ENCODE results near the gene RACK1.
"Not testable (repeated sequence)": the region's sequence is repeated elsewhere in the genome, so short reads cannot be mapped to it uniquely, and the experiment has no call there.

Gene RACK1

DNA sequence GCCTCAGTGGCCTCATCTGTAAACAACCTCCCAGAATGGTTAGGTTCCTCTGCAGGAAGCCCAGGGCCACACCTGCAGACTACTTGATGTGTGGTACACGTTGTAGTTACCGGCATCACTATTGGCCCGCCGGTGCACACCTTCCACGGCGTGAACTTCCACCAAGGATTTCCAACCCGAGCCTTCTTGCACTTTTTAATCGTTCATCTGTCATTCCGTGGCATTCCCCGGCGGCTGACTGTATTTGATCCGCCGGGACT is 26.0 kb downstream of the RACK1 start:
- peak overlapping the region; percentile 24 for H3K4me3 ChIP-seq (ENCODE audit: low read length)
- whole genome bisulfite sequencing (ENCODE audit: extremely low coverage, insufficient coverage, low lambda C conversion rate) = no CpG with 5 or more reads among the region's 13 CpGs
- H3K4me2 ChIP-seq (ENCODE audit: low read length) = peak overlapping the region; percentile 82
- no peaks in the 10 kb centered on the region for H3K79me2 ChIP-seq (ENCODE audit: control insufficient read depth, insufficient read depth, low read length)
- no peak overlapping the region for H4K5ac ChIP-seq (ENCODE audit: low read length)
- no peak overlapping the region for H2BK120ac ChIP-seq (ENCODE audit: low read depth, low read length)
- no peak overlapping the region for H3K4ac ChIP-seq (ENCODE audit: low read depth, low read length)
- DNase-seq = no peak
- H3K18ac ChIP-seq (ENCODE audit: low read length) = no peak overlapping the region
- H3K27me3 ChIP-seq (ENCODE audit: insufficient read depth, low read length, poor library complexity) = no peaks in the 10 kb centered on the region
- H3K27ac ChIP-seq (ENCODE audit: low read depth, low read length) = no peak overlapping the region
- H3K56ac ChIP-seq (ENCODE audit: low read length) = no peak overlapping the region
- H3K36me3 ChIP-seq (ENCODE audit: control insufficient read depth, insufficient read depth, low read length) = no peaks in the 10 kb centered on the region
- no peak overlapping the region for H4K8ac ChIP-seq (ENCODE audit: low read depth, low read length)
- H2BK5ac ChIP-seq (ENCODE audit: low read length) = no peak overlapping the region
- H3K4me1 ChIP-seq (ENCODE audit: control insufficient read depth, low read depth, low read length) = peaks cover 1% of the 10 kb centered on the region
- no peak overlapping the region for H2BK15ac ChIP-seq (replicated peaks; ENCODE audit: low read depth)
- no peaks in the 10 kb centered on the region for H3K79me1 ChIP-seq (ENCODE audit: low read length)
- peak overlapping the region; percentile 33 for H3K9ac ChIP-seq (ENCODE audit: low read length)
- no peak overlapping the region for H3K23ac ChIP-seq (ENCODE audit: low read length)
- H2AK5ac ChIP-seq (ENCODE audit: low read length) = no peak overlapping the region

DNA sequence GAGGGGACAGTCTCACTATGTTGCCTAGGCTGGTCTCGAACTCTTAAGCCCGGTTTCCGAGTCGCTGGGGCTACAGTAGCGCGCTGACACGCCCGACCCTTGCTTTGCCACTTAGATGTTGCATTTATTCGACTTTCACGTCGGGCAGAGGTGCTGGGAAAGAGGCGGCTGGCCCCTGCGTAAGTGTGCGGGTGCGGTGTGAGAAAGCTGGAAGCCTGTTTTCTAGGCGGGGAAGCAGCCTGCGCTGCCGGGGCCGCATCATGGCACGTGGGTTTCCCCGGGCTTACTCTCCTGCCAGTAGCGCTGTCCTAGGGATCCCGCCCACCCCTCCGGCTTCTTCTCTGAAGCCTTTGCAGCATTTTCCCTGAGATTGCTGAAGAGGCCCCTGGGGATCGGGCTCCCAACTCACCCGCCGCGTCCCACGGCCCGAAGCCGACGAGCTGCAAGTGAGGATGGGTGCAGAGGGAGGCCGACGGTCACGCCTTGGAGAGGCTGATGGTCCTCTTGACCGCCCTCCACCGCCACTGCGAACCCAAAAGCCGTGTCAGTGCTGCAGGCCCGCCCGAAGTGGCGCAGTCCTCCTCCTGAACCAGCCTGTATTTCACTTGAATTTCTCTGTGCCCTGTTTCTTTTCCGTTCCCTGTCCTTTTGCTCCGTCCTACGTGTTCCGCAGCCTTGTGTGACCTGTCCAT is 26.4 kb downstream of the RACK1 start:
- Histone ChIP-seq H3K27ac (ENCODE audit: low read depth, low read length) (no peak overlapping the region), H3K4ac (ENCODE audit: low read depth, low read length) (no peak overlapping the region), H3K4me1 (ENCODE audit: control insufficient read depth, low read depth, low read length) (peaks cover 1% of the 10 kb centered on the region), H3K4me3 (ENCODE audit: low read length) (peak overlapping the region; percentile 24), H4K5ac (ENCODE audit: low read length) (no peak overlapping the region), H3K36me3 (ENCODE audit: control insufficient read depth, insufficient read depth, low read length) (no peaks in the 10 kb centered on the region), H2BK5ac (ENCODE audit: low read length) (no peak overlapping the region), H3K79me1 (ENCODE audit: low read length) (no peaks in the 10 kb centered on the region), H3K4me2 (ENCODE audit: low read length) (peak overlapping the region; percentile 82), H3K27me3 (ENCODE audit: insufficient read depth, low read length, poor library complexity) (no peaks in the 10 kb centered on the region), H4K8ac (ENCODE audit: low read depth, low read length) (no peak overlapping the region), H3K79me2 (ENCODE audit: control insufficient read depth, insufficient read depth, low read length) (no peaks in the 10 kb centered on the region), H3K56ac (ENCODE audit: low read length) (peak overlapping the region; percentile 59), H2BK15ac (replicated peaks; ENCODE audit: low read depth) (no peak overlapping the region), H2AK5ac (ENCODE audit: low read length) (no peak overlapping the region), H2BK120ac (ENCODE audit: low read depth, low read length) (no peak overlapping the region), H3K18ac (ENCODE audit: low read length) (no peak overlapping the region), H3K9ac (ENCODE audit: low read length) (peak overlapping the region; percentile 33), H3K23ac (ENCODE audit: low read length) (no peak overlapping the region)
- DNase-seq = peak; percentile 81
- no CpG with 5 or more reads among the region's 46 CpGs for WGBS (ENCODE audit: extremely low coverage, insufficient coverage, low lambda C conversion rate)

DNA sequence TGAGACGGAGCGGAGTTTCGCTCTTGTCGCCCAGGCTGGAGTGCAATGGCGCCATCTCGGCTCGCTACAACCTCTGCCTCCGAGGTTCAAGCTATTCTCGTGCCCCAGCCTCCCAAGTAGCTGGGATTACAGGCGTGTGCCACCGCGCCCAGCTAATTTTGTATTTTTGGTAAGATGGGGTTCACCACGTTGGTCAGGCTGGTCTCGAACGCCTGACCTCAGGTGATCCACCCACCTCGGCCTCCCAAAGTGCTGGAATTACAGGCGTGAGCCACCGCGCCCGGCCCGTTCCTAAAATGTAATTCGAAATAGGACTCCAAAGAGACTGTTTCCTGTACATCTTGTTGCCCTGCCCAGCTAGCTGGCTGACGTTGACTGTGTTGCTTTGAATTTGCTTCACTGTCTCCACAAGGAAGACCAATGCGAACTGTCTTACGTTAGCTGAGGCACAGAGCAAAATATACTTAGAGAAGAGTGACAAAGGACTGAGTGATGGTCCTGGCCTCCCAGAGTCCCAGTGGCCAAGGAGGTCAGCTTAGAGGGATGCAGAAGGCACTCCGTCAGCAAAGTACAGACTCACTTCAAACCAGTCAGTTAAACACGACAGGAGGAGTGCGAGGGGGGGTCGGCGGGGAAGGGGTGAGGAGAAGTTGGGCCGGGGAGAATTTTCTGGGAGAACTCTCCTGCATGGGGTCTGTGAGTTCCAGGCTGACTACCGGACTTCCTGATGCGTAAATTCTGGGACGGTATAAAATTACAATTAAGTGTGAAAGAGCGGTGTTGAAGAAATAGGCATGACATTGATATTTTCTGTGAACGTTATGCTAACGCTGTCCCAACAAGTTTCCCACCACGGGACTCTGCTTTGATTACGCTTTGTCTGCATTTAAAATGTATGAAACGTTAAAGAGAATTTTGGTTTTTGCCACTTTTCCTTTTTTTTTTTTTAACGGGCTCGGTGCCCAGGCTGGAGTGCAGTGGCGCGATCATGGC is 27.4 kb downstream of the RACK1 start:
- Histone ChIP-seq H3K36me3 (ENCODE audit: control insufficient read depth, insufficient read depth, low read length) (no peaks in the 10 kb centered on the region), H3K4me1 (ENCODE audit: control insufficient read depth, low read depth, low read length) (no peaks in the 10 kb centered on the region), H3K79me1 (ENCODE audit: low read length) (no peaks in the 10 kb centered on the region), H4K5ac (ENCODE audit: low read length) (no peak overlapping the region), H3K18ac (ENCODE audit: low read length) (no peak overlapping the region), H3K79me2 (ENCODE audit: control insufficient read depth, insufficient read depth, low read length) (no peaks in the 10 kb centered on the region), H2BK5ac (ENCODE audit: low read length) (no peak overlapping the region), H2BK120ac (ENCODE audit: low read depth, low read length) (no peak overlapping the region), H3K27ac (ENCODE audit: low read depth, low read length) (no peak overlapping the region), H3K4ac (ENCODE audit: low read depth, low read length) (no peak overlapping the region), H4K8ac (ENCODE audit: low read depth, low read length) (no peak overlapping the region), H3K23ac (ENCODE audit: low read length) (no peak overlapping the region), H3K9ac (ENCODE audit: low read length) (no peak overlapping the region), H2BK15ac (replicated peaks; ENCODE audit: low read depth) (no peak overlapping the region), H3K27me3 (ENCODE audit: insufficient read depth, low read length, poor library complexity) (no peaks in the 10 kb centered on the region), H2AK5ac (ENCODE audit: low read length) (no peak overlapping the region), H3K4me2 (ENCODE audit: low read length) (no peak overlapping the region), H3K4me3 (ENCODE audit: low read length) (no peak overlapping the region), H3K56ac (ENCODE audit: low read length) (no peak overlapping the region)
- no peak for DNase-seq
- WGBS (ENCODE audit: extremely low coverage, insufficient coverage, low lambda C conversion rate) = no CpG with 5 or more reads among the region's 44 CpGs

DNA sequence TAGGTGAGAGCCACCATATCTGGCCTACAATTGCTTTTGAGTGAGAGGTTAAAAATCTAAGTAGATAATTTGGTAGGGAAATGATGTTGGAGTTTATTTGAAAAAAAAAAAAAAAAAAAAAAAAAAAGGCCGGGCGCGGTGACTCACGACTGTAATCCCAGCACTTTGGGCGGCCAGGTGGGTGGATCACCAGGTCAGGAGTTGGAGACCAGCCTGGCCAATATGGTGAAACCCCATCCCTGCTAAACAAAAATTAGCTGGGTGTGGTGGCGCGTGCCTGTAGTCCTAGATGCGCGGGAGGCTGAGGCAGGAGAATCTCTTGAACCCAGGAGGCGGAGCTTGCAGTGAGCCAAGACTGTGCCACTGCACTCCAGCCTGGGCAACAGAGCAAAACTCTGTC is 29.5 kb downstream of the RACK1 start:
- not testable (repeated sequence) for H4K5ac ChIP-seq (ENCODE audit: low read length); H3K4ac ChIP-seq (ENCODE audit: low read depth, low read length); H3K4me3 ChIP-seq (ENCODE audit: low read length); H3K4me1 ChIP-seq (ENCODE audit: control insufficient read depth, low read depth, low read length); H3K36me3 ChIP-seq (ENCODE audit: control insufficient read depth, insufficient read depth, low read length); H3K9ac ChIP-seq (ENCODE audit: low read length); DNase-seq; H3K79me2 ChIP-seq (ENCODE audit: control insufficient read depth, insufficient read depth, low read length); H2BK15ac ChIP-seq (replicated peaks; ENCODE audit: low read depth); H3K23ac ChIP-seq (ENCODE audit: low read length); H3K56ac ChIP-seq (ENCODE audit: low read length); H3K27ac ChIP-seq (ENCODE audit: low read depth, low read length); H3K4me2 ChIP-seq (ENCODE audit: low read length); H3K27me3 ChIP-seq (ENCODE audit: insufficient read depth, low read length, poor library complexity); H2BK5ac ChIP-seq (ENCODE audit: low read length); H2BK120ac ChIP-seq (ENCODE audit: low read depth, low read length); H2AK5ac ChIP-seq (ENCODE audit: low read length); H3K18ac ChIP-seq (ENCODE audit: low read length); H3K79me1 ChIP-seq (ENCODE audit: low read length); H4K8ac ChIP-seq (ENCODE audit: low read depth, low read length)
- WGBS (ENCODE audit: extremely low coverage, insufficient coverage, low lambda C conversion rate) = no CpG with 5 or more reads among the region's 10 CpGs

DNA sequence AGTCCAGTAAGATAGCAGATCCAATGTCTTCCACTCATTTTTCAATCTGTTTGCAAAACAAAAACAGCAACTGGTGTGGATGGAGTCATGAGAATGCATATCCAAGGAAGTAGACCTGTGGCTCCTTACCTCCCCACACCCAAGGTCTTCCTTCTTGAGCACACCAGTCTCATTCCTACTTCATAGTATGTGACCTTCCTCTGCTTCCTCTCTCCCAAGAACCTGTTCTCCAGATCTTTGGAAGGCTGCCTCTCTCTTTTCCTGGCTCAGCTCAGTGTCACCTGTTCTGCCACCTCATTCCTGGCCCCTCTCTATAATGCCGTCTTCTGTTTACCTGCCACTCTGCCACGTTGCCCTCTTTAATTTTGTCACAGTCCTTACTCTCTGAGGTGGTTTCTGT is 30.8 kb downstream of the RACK1 start:
- Histone ChIP-seq H3K18ac (ENCODE audit: low read length) (no peak overlapping the region), H3K9ac (ENCODE audit: low read length) (no peak overlapping the region), H2AK5ac (ENCODE audit: low read length) (no peak overlapping the region), H3K4me2 (ENCODE audit: low read length) (no peak overlapping the region), H2BK5ac (ENCODE audit: low read length) (no peak overlapping the region), H3K4me1 (ENCODE audit: control insufficient read depth, low read depth, low read length) (no peaks in the 10 kb centered on the region), H3K56ac (ENCODE audit: low read length) (no peak overlapping the region), H3K79me1 (ENCODE audit: low read length) (no peaks in the 10 kb centered on the region), H3K27ac (ENCODE audit: low read depth, low read length) (no peak overlapping the region), H3K27me3 (ENCODE audit: insufficient read depth, low read length, poor library complexity) (no peaks in the 10 kb centered on the region), H2BK15ac (replicated peaks; ENCODE audit: low read depth) (no peak overlapping the region), H3K23ac (ENCODE audit: low read length) (no peak overlapping the region), H4K5ac (ENCODE audit: low read length) (no peak overlapping the region), H3K4ac (ENCODE audit: low read depth, low read length) (no peak overlapping the region), H3K36me3 (ENCODE audit: control insufficient read depth, insufficient read depth, low read length) (no peaks in the 10 kb centered on the region), H4K8ac (ENCODE audit: low read depth, low read length) (no peak overlapping the region), H3K4me3 (ENCODE audit: low read length) (no peak overlapping the region), H2BK120ac (ENCODE audit: low read depth, low read length) (no peak overlapping the region), H3K79me2 (ENCODE audit: control insufficient read depth, insufficient read depth, low read length) (no peaks in the 10 kb centered on the region)
- DNase-seq = no peak
- no CpG with 5 or more reads among the region's 2 CpGs for WGBS (ENCODE audit: extremely low coverage, insufficient coverage, low lambda C conversion rate)

Measured in mesendoderm (in vitro differentiated cells).